Measurements from ENCODE around the gene SIX4. TPM values are rescaled to one million over a fixed set of nuclear protein-coding genes. Genes with fewer than 3 reads are reported as not detected.

SIX4 gene
- total RNA-seq, result 1.5 TPM
- long read RNA-seq, full-length matches to known transcripts, result 1 of 3 reads
- long read RNA-seq, partial matches to known transcripts, result 0 of 3 reads
- long read RNA-seq, other reads (novel, unspliced or antisense), result 2 of 3 reads

DNA sequence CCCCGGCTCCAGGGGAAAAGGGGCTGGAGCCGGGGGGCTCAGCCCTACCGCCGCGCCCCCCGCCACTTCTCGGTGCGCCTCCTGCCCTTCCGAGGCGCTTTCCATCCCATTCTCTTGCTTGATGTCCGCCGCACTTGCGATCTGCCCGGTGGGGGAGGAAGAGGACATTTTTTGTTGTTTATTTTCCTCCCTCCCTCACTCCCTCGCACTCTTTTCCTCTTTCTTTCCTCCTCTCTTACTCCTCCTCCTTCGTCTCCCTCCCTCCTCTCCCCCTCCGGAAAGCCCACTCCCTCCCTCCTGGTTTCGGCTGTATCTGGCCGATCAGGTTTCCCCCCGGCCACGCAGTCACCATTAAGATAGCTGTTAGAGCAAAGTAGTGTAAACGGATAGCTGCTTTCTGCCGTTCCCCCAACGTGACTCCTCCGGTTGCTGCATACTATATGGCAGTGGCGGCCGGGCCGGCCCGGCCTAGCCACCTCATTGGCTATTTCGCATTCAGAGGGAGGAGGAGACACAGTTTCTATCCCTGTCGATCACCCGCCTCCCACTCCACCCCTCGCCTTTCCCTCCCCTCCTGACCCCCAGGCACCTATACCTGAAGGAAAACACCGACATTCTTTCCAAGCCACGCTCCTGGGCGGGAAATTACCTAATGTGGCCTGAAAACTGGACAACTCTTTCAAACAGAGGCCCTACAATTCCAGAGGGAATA, at the start of gene SIX4:
Gene SIX4, minus strand, starts transcription at position 445 of the 712 bp plus-strand sequence. Its CDS starts 277 bp downstream, at position 168.
- intact Hi-C loops (cut with micrococcal nuclease), result no loop called here
- TF ChIP-seq CTCF (IDR thresholded peaks at IDR 0.05; ENCODE audit: borderline replicate concordance), result no peak
- Histone ChIP-seq H3K4me3 (peak within 1 kb of the TSS; percentile 86), H3K36me3 (no peaks in the 10 kb centered on the region), H3K9me3 (replicated peaks) (no peaks in the 10 kb centered on the region), H3K4me1 (peaks cover 29% of the 10 kb centered on the region), H3K27ac (replicated peaks) (peak within 1 kb of the TSS; percentile 45), H3K27me3 (ENCODE audit: low read depth) (peaks cover 91% of the 10 kb centered on the region)
- DNase-seq, result peak; percentile 49

GRCh38 chr14:60773558-60773957, 49.4 kb upstream of the SIX4 start:
- Histone ChIP-seq H3K9me3 (replicated peaks) (no peaks in the 10 kb centered on the region), H3K27me3 (ENCODE audit: low read depth) (no peaks in the 10 kb centered on the region), H3K4me3 (no peak overlapping the region), H3K36me3 (no peaks in the 10 kb centered on the region), H3K4me1 (peaks cover 20% of the 10 kb centered on the region), H3K27ac (replicated peaks) (no peak overlapping the region)
- DNase-seq, result no peak
- TF ChIP-seq CTCF (IDR thresholded peaks at IDR 0.05; ENCODE audit: borderline replicate concordance), result no peak
- intact Hi-C loops (cut with micrococcal nuclease), result no loop called here

DNA sequence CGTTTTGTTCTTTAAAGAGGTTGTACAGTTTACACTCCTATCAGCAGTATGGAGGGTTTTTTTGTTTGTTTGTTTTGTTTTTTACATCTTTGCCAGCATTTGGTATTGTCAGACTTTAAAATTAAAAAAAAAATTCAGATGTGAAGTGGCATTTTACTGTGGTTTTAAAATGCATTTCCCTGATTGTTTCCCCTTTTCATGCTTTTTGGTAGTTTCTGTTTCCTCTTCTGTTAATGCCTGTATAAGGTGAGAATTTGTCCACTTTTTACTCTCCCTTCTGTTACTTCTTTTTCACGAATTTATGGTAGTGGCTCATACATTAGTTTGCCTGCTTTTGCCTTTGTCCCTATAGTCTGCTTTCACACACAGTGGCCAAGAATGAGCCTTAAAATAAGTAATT, 47.0 kb upstream of the SIX4 start:
- Histone ChIP-seq H3K9me3 (replicated peaks) (no peaks in the 10 kb centered on the region), H3K36me3 (no peaks in the 10 kb centered on the region), H3K4me1 (peaks cover 11% of the 10 kb centered on the region), H3K27me3 (ENCODE audit: low read depth) (no peaks in the 10 kb centered on the region), H3K4me3 (no peak overlapping the region), H3K27ac (replicated peaks) (no peak overlapping the region)
- DNase-seq, result no peak
- intact Hi-C loops (cut with micrococcal nuclease), result no loop called here
- TF ChIP-seq CTCF (IDR thresholded peaks at IDR 0.05; ENCODE audit: borderline replicate concordance), result no peak

DNA sequence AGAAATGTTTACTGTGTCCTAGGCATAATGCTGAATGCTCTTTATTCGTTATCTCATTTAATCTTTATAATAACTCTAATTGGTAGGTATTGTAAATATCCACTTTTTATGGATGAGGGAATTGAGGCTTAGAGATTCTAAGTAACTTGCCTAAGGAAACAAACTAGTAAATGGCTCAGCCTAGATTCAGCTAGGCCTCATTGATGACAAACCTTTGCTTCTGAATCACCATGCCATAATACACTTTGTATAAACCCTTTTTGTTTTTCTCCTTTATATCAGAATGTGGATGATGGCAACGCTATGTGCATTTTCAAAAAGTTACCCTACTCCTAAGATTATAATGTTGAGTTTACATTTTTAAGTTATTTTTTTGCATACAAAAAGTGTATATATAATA, 44.5 kb upstream of the SIX4 start:
- TF ChIP-seq CTCF (IDR thresholded peaks at IDR 0.05; ENCODE audit: borderline replicate concordance), result no peak
- intact Hi-C loops (cut with micrococcal nuclease), result no loop called here
- no peak for DNase-seq

GRCh38 chr14:60760644-60761364, 36.7 kb upstream of the SIX4 start:
- H3K36me3 ChIP-seq, result no peaks in the 10 kb centered on the region
- no peak overlapping the region for H3K27ac ChIP-seq (replicated peaks)
- H3K9me3 ChIP-seq (replicated peaks), result no peaks in the 10 kb centered on the region
- intact Hi-C loops (cut with micrococcal nuclease), result no loop called here
- TF ChIP-seq CTCF (IDR thresholded peaks at IDR 0.05; ENCODE audit: borderline replicate concordance), result no peak
- peaks cover 29% of the 10 kb centered on the region for H3K4me1 ChIP-seq
- H3K27me3 ChIP-seq (ENCODE audit: low read depth), result no peaks in the 10 kb centered on the region
- no peak for DNase-seq
- H3K4me3 ChIP-seq, result no peak overlapping the region

More for the DNA sequence above, 44.5 kb upstream of the SIX4 start:
- Histone ChIP-seq H3K27ac (replicated peaks) (no peak overlapping the region), H3K27me3 (ENCODE audit: low read depth) (no peaks in the 10 kb centered on the region), H3K4me3 (no peak overlapping the region), H3K4me1 (peaks cover under 1% of the 10 kb centered on the region), H3K9me3 (replicated peaks) (no peaks in the 10 kb centered on the region), H3K36me3 (no peaks in the 10 kb centered on the region)
